GM18519 (cell line): ENCODE results near the gene FOXA2.

ENCODE experiments used
- ATAC-seq: cut with Tn5 transposase; IDR thresholded peaks from one replicate; pipeline ENCODE4 v1.9.1; 2021; ENCODE audit warnings: mild to moderate bottlenecking, moderate library complexity; ENCODE audit not compliant: unreplicated experiment, low FRiP score

FOXA2 gene

DNA sequence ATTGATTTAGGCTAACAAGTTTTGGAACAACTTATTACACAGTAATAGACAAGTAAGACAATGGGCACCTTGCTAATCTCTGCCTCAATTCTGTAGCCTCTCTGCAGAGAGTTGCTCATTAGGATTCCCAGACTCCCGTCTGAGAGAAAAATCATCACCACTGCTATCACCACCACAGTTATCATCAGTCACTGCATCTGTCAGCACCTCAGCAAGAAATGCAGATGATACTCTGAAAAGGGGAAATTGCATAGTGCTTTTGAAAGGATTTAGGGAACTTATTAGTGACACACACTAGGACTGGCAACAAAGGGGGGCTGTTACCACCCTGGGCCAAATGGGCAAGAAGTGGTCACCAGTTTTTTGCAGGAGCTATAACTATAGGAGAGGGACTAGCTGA lies 39.9 kb downstream of the FOXA2 start:
- no peak for ATAC-seq

DNA sequence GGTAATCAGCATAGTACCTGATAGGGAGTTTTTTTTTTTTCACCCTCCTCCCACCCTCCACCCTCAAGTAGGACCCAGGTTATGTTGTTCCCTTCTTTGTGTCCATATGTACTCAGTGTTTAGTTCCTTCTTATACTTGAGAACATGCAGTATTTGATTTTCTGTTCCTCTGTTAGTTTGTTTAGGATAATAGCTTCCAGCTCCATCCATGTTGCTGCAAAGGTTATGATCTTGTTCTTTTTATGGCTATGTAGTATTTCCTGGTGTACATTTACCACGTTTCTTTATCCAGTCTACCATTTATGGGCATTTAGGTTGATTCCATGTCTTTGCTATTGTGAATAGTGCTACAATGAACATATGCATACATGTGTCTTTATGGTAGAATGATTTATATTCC lies 41.9 kb downstream of the FOXA2 start:
- ATAC-seq = no peak

DNA sequence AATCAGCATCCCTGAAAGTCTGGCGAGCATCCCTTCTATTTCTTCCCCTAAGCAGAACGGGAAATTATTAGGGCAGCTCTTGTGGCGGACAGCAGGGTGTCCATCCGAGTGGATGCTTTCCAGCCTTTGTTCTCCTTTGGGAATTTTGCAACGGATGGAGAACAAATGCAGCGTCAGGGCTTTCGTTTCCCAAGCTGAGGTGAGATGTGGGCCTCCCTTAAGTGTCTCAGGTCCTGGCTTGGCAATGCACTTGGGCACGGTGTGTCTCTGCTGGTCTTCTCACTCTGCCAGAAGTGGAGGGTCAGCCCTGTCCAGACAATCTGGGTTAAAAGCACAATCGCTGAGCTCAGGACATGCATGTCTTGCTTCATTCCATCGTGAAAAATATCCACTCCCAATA lies 43.5 kb downstream of the FOXA2 start:
- no peak for ATAC-seq

DNA sequence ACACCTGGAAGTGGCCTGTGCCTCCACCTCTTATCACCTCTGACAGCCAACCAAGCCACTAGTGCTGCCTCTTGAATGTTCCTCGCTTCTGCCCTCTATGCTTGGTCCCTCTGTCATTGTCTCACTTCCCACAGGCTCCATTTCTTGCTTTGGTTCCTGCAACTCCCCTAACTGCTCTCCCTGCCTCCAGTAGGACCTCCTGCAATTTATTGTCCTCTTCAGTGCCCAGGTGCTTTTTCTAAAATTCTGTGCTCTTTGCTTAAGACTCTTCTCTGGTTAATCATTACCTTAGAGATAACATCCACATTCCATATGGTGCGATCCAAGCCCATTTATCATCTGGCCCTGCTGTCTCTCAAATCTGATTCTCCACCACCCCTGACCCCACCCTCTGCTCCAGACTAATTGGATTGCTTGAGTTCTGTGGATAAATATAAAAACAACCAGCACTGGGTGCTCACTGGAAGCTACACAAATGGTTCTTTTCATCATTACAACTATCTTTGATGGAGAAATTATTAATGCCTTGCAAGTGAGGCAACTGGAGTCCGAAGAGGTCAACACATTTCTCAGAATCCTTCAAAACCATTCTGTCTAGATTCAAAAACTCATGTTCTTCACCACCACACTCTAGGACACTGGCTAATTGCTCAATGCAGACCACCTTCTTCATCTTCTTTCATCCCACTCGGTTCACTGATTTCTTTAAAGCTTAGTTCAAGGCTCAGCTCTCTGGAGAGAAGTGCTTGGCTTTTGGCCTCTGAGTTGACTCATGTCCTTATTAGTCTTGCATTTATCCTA lies 47.2 kb downstream of the FOXA2 start:
- ATAC-seq = no peak

DNA sequence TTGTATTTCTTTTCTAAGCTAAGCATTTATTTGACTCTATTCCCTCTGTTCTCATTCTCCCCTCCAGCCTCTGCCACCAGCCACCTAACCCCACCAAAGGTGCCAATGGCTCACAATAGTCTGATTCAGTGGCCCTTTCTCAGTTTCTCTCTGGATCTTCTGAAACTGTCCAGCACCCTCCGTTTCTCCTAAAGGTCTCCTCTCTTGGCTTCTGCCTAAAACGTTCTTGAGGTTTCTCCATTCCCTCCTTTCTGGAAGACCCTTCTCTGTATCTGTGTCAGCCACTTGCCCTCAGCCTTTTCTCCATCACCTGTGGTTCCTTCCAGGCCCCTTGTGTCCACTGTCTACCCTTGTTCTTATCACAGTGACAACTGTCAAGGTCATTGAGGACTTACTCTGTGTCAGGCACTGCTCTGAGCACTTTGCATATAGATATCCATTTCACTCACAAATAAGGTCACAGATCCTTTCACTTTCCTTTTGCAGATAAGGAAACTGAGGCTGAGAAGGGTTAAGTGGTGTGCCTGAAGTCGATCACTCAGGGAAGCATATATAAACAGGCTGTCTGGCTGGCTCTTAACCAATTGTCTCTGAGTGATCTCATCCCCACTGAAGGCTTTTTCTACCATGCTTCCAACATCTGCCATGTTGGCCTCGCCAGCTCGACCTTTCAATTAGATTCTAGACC lies 48.1 kb downstream of the FOXA2 start:
- ATAC-seq = no peak

DNA sequence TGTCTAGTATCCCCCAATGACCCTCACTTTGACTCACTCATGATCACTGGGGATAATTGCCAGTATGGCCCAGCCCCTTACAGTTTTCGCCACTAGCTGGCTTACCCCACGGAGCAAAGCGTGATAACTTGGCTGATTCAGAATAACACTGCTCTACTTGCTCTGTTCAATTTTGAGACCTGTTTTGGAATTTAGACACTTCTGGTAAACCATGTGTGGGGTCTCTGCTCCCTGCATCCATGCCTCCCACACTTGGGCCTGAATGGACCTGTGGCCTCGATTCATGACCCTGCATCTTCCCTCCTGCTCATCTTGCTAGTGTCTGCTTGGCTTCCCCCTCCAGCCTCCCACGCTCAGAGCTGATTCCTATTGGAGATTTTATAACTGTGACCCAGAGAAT lies 48.9 kb downstream of the FOXA2 start:
- no peak for ATAC-seq

DNA sequence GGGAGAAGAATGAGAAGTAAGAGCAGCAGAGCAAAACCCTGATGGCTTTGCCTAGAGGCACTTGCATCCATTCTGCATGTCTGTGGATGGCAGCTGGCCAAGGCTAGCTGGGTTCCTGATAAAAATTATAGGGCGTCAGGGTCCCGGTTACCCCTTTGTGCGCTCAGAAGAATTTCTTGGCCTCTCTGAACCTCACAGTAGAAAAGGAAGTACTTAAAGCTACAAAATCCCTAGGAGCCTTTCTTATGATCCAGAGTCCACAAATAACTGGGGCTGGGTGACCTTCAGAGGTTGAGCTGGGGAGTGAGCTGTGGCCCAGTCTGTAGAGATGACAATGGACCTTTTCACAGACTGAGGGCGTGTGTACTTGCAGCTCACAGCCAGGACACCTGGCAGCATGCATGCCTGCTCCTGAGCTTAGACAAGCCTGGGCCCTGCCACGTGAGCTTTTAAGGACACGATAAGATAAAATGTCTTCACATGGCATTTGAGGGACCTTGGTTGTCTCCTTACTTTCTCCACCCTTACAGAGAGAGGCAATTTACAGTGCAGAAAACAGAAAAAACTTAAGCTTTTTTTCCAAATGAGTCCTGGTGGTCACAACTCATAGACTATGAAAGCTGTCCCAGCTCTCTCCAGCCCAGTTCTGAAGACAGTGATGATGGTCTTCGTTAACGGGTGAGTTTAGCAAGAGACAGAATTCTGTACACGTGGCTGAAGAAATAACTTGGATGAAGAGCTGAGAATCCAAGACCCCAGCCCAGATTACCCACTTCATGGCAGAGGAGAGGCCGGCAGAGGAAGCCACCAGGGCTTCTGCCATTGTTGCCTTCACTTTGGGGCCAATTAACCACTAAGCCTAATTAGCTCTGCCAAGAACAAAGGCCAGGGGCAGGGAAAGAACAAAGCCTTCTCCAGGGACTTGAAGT lies 50.3 kb downstream of the FOXA2 start:
- ATAC-seq = no peak

DNA sequence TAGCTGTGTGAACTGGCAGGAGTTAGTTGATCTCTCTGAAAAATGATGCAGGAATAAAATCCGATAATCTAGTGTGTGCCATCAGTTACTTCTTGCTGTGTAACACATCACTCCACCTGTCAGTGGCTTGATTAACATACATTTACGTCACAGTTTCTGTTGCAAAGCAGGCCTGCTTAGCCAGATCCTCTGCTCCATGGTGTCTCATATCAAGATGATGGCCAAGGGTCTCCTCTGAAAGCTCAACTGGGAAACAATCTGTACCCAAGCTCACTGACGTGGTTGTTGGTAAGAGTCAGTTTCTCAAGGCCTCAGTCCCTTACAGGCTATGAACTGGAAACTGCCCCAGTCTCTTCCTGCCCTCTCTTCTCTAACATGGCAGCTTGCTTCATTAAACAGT lies 51.8 kb downstream of the FOXA2 start:
- no peak for ATAC-seq

DNA sequence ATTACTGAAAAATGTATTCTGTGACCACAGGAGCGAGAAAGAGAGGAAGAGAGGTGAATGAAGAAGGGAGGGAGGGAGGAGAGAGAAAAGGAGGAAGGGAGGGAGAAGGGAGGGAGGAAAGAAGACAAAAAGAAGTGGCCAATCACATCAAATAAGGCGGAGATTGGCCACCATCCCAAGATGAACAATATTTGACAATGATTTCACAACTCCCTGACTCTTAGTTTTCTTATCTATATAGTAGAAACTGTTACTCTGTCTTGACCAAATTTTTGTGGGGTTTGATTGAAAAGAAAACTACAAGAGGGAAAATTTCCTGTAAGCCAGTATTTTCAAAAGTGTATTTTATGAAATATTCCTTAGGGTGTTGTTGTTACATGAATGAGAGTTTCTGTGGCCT lies 52.6 kb downstream of the FOXA2 start:
- ATAC-seq = no peak

DNA sequence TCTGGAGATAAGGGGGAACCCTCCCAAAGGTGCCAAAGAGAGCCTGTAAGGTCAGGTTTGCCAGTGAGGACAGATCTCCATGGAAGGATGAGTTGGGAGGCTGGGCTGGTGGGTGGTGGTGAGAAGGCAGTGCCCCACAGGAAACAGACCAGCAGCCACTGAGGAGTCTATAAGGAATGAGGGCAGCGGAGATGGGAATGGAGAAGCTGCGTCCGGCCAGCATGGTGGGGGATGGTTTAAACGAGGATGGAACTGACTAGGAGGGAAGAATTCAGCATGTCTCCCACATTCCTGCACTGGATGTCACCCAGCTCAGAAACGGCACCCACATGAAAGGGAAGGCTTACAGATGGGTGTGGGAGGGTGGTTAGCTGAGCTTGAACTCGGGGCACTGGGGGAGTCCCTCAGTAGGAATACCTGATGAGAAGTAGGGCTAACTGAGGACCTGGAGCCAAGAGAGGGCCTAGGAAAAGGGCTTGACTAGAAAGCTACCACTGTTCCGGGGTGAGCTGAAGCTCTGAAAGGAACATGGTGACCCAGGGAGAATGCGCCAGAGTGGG lies 53.2 kb downstream of the FOXA2 start:
- no peak for ATAC-seq
